Measurements from ENCODE around the gene WHRN. TPM values are rescaled to one million over a fixed set of nuclear protein-coding genes. Genes with fewer than 3 reads are reported as not detected.

Gene WHRN
- total RNA-seq, 2 donors from 2014 or later, result 3.3 to 3.6 TPM

DNA sequence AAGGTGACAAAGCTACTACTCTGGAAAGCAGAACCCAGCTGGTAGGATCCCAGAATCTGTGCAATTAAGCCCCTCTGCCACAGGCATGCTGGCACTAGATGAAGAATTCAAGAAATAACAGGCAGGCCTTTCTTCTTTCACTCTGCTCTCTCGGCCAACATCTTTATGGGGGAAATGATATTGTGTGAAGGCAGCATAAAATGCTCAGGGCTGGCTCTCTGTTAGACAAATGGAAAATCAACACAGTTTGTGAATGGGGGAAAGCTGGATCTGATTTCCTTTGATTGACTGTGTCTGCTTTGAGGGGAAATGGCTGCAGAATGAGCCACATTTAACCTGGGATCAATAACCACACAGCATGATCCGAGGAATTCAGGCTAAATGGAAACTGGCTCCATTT lies 88.4 kb downstream of the WHRN start:
- DNase-seq, result no peak
- H3K4me3 ChIP-seq, result no peak overlapping the region
- no peaks in the 10 kb centered on the region for H3K36me3 ChIP-seq
- TF ChIP-seq, protein P1, sequence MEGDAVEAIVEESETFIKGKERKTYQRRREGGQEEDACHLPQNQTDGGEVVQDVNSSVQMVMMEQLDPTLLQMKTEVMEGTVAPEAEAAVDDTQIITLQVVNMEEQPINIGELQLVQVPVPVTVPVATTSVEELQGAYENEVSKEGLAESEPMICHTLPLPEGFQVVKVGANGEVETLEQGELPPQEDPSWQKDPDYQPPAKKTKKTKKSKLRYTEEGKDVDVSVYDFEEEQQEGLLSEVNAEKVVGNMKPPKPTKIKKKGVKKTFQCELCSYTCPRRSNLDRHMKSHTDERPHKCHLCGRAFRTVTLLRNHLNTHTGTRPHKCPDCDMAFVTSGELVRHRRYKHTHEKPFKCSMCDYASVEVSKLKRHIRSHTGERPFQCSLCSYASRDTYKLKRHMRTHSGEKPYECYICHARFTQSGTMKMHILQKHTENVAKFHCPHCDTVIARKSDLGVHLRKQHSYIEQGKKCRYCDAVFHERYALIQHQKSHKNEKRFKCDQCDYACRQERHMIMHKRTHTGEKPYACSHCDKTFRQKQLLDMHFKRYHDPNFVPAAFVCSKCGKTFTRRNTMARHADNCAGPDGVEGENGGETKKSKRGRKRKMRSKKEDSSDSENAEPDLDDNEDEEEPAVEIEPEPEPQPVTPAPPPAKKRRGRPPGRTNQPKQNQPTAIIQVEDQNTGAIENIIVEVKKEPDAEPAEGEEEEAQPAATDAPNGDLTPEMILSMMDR (IDR thresholded peaks at IDR 0.05), result no peak
- H3K9ac ChIP-seq (ENCODE audit: low read depth in 2 of 2, low read length in 2 of 2), result no peak overlapping the region
- no peaks in the 10 kb centered on the region for H3K4me1 ChIP-seq
- no peaks in the 10 kb centered on the region for H3K27me3 ChIP-seq
- intact Hi-C loops (cut with DNase I), result no loop called here
- H3K9me3 ChIP-seq, result no peaks in the 10 kb centered on the region
- H3K27ac ChIP-seq, result no peak overlapping the region

DNA sequence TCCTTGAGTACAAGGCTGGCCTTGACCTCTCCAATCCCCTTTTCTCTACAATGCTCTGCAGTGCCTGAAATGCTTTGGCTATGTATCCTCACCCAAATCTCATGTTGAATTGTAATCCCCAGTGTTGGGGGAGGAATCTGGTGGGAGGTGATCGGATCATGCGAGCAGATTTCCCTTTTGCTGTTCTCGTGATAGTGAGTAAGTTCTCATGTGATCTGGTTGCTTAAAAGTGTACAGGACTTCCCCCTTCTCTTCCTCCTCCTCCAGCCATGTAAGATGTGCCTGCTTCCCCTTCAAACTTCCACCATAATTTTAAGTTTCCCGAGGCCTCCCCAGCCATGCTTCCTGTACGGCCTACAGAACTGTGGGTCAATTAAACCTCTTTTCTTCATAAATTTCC lies 89.0 kb downstream of the WHRN start:
- intact Hi-C loops (cut with DNase I), result no loop called here
- no peak for DNase-seq
- Histone ChIP-seq H3K36me3 (no peaks in the 10 kb centered on the region), H3K4me3 (no peak overlapping the region), H3K9me3 (no peaks in the 10 kb centered on the region), H3K27me3 (no peaks in the 10 kb centered on the region), H3K4me1 (no peaks in the 10 kb centered on the region), H3K9ac (ENCODE audit: low read depth in 2 of 2, low read length in 2 of 2) (no peak overlapping the region), H3K27ac (no peak overlapping the region)
- TF ChIP-seq, protein P1 (IDR thresholded peaks at IDR 0.05), result no peak

DNA sequence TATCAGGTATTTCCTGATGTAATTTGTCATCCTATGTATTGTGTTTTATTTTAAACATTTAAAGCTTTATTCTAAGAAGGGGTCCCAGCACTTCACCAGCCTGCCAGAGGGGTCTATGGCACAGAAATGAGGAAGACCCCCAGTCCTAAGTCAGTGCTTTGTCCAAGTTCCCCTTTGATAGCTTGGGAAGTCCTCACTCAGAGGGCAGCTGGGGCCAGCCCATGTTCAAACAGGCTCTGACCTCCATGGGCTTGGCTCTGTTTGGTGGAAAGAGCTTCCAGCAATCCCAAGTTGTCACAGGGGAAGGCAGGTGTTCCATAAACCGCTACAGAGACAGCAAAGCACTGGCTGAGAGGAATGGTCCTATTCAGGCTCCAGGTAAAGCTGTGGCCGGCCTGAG lies 90.9 kb downstream of the WHRN start:
- no peaks in the 10 kb centered on the region for H3K9me3 ChIP-seq
- H3K4me1 ChIP-seq, result no peaks in the 10 kb centered on the region
- DNase-seq, result no peak
- no peaks in the 10 kb centered on the region for H3K27me3 ChIP-seq
- intact Hi-C loops (cut with DNase I), result no loop called here
- TF ChIP-seq, protein P1 (IDR thresholded peaks at IDR 0.05), result no peak
- no peaks in the 10 kb centered on the region for H3K36me3 ChIP-seq
- H3K9ac ChIP-seq (ENCODE audit: low read depth in 2 of 2, low read length in 2 of 2), result no peak overlapping the region
- no peak overlapping the region for H3K4me3 ChIP-seq
- no peak overlapping the region for H3K27ac ChIP-seq

DNA sequence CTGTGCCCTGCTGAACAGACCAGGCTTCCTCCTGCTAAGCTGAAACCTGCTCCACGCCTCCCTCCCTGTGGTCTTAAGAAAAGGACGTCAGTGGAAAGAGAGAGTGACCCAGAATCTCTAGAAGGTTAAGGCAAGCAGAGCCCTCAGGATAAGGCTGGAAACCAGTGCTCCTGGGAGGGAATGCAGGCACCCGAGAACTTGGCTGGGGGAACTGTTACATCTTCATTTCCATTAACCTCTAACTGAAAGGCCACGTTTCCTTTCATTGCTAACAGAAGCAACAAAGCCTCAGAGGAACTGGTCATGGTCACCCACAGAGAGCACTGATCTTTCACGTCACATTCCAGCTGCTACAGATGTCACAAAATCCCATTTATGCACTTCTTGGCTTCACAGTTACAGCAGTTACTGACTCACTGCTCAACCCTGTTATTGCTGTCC lies 91.4 kb downstream of the WHRN start:
- no peak overlapping the region for H3K9ac ChIP-seq (ENCODE audit: low read depth in 2 of 2, low read length in 2 of 2)
- H3K4me3 ChIP-seq, result no peak overlapping the region
- TF ChIP-seq, protein P1 (IDR thresholded peaks at IDR 0.05), result no peak
- no peak for DNase-seq
- H3K27me3 ChIP-seq, result no peaks in the 10 kb centered on the region
- intact Hi-C loops (cut with DNase I), result no loop called here
- no peak overlapping the region for H3K27ac ChIP-seq
- H3K9me3 ChIP-seq, result no peaks in the 10 kb centered on the region
- no peaks in the 10 kb centered on the region for H3K4me1 ChIP-seq
- no peaks in the 10 kb centered on the region for H3K36me3 ChIP-seq

DNA sequence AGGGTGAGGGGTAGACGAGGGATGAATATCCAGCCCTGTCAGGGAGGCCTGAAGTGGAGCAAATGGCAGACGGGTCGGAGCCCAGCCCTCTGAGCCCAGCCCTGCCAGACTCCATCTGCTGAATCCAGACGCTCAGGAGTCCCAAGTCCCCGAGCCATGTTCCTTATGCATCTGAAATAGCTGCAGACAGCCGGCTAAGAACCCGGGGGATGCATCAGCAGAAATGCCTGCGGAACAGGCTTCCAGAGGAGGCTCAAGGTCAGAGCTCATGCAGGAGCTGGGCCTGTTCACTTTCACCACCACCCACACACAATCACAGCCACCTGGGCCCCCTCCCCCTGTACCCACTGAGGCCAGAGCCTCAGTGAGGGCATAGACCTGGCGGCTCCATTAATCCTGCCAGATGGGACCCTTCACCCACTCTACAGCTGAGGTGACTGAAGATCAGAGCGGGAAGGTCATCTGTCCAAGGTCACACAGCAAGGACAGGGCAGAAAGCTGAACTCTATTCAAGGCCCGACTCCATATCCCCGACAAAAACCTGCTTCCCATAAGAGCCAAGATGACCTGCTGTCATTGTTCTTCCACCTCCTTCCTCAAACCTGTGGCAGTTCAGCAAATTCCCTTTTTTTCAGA lies 93.1 kb downstream of the WHRN start:
- no peak overlapping the region for H3K27ac ChIP-seq
- intact Hi-C loops (cut with DNase I), result no loop called here
- no peak overlapping the region for H3K9ac ChIP-seq (ENCODE audit: low read depth in 2 of 2, low read length in 2 of 2)
- DNase-seq, result no peak
- no peaks in the 10 kb centered on the region for H3K27me3 ChIP-seq
- TF ChIP-seq, protein P1 (IDR thresholded peaks at IDR 0.05), result no peak
- H3K4me3 ChIP-seq, result no peak overlapping the region
- H3K36me3 ChIP-seq, result no peaks in the 10 kb centered on the region
- H3K4me1 ChIP-seq, result no peaks in the 10 kb centered on the region
- H3K9me3 ChIP-seq, result no peaks in the 10 kb centered on the region

Data from colonic mucosa (tissue), 4 donors.